Vagina (tissue), 2 donors: ENCODE data around the gene SHC3. TPM values are rescaled to one million over a fixed set of nuclear protein-coding genes. Genes with fewer than 3 reads are reported as not detected.

Experiments used
- DNase-seq, 2 donors: peaks; one replicate each; pipeline ENCODE4 v3.0.0-alpha.2; 2017; ENCODE audit errors: extremely low spot score in 2 of 2
- H3K27ac ChIP-seq: fragments of 200-600 bp; sonication (generic); one replicate; pipeline ENCODE4 v1.5.1; 2019
- H3K27me3 ChIP-seq: fragments of 200-600 bp; sonication (generic); one replicate; pipeline ENCODE4 v1.5.1; 2019
- H3K36me3 ChIP-seq, 2 donors: fragments of 200-600 bp; sonication (generic); one replicate each; pipeline ENCODE4 v1.5.1; 2017 to 2019
- H3K4me1 ChIP-seq: fragments of 200-600 bp; sonication (generic); one replicate; pipeline ENCODE4 v1.5.1; 2019
- H3K4me3 ChIP-seq, 2 donors: fragments of 200-600 bp; sonication (generic); 1 replicate in 1 of 2; 2 replicates in 1 of 2; pipeline ENCODE4 v1.5.1; 2016 to 2019
- H3K9me3 ChIP-seq: fragments of 200-600 bp; sonication (generic); one replicate; pipeline ENCODE4 v1.5.1; 2019
- POLR2A ChIP-seq, 2 donors: fragments of 450-650 bp; IDR thresholded peaks; one replicate each; pipeline ENCODE4 v1.6.1; 2017; ENCODE audit warnings: antibody characterized with exemption in 2 of 2, mild to moderate bottlenecking in 2 of 2, moderate library complexity in 2 of 2
- POLR2AphosphoS5 ChIP-seq, 2 donors: sonication (generic); formaldehyde crosslinking; IDR thresholded peaks; one replicate each; pipeline ENCODE4 v1.9.0; 2017; ENCODE audit warnings: antibody characterized with exemption in 2 of 2, mild to moderate bottlenecking in 2 of 2, low read depth in 1 of 2; ENCODE audit not compliant: insufficient read depth in 1 of 2
- intact Hi-C: fragments of 100-400 bp; cut with DNase I; formaldehyde crosslinking; loops from one replicate; pipeline ENCODE4 v1.15.1; 2023
- total RNA-seq: library from RNA; depleted of rRNA; stranded (reverse); fragments of >200 nt; gene quantifications from one replicate; pipeline ENCODE4 v1.2.3, GENCODE V29; 2016
- TF ChIP-seq, protein P1 (sequence below), 3 experiments: fragments of 450-650 bp in 2 of 3; fragments of 200-600 bp in 1 of 3; sonication (generic) in 1 of 3; IDR thresholded peaks; one replicate each; pipeline ENCODE4 v1.5.1; 2017 to 2019; ENCODE audit warnings: antibody characterized with exemption in 3 of 3, mild to moderate bottlenecking in 2 of 3, moderate library complexity in 2 of 3

SHC3 gene
- total RNA-seq, 1 donor from 2014 or later: 6.1 TPM

DNA sequence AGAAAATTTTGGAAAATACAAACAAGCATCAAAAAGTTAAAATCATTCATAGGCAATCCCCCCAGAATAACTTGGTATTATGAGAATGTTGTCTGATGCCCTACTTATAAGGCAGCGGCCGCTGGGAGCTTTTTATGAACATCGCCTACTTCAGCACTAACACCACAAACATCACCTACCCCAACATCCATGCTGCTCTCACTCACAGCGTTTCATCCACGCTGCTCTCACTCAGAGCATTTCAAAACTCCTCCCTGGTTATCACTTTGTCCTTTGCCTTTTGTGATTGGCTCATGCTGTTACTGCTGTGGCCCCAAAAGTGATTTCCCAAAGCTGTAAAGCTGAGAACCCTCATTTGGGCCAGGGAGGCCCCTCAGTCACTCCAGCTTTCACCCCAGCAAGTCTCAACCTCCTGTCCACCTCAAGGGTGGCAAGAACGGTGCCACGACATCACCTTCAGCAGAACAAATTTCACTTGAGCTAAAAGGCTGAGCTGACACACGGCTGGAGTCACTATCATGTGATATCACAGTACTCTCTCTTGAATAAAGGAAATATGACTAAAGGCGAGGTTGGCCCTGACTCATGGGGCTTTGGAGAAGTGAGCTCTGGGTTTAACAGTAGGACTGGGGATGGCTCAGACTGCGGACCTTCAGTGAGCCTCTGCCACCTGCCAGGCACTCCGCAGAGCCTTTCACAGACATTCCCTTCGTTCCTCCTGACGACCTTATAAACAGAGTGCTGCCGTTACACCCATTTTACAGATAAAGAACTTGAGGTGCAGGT lies 25.2 kb downstream of the SHC3 start:
- Histone ChIP-seq H3K36me3 (no peaks in the 10 kb centered on the region), H3K27me3 (no peaks in the 10 kb centered on the region), H3K4me1 (peaks cover 17% of the 10 kb centered on the region), H3K27ac (no peak overlapping the region), H3K4me3 (no peak overlapping the region), H3K9me3 (no peaks in the 10 kb centered on the region)
- DNase-seq: no peak
- intact Hi-C loops: no loop called here
- TF ChIP-seq, protein P1, sequence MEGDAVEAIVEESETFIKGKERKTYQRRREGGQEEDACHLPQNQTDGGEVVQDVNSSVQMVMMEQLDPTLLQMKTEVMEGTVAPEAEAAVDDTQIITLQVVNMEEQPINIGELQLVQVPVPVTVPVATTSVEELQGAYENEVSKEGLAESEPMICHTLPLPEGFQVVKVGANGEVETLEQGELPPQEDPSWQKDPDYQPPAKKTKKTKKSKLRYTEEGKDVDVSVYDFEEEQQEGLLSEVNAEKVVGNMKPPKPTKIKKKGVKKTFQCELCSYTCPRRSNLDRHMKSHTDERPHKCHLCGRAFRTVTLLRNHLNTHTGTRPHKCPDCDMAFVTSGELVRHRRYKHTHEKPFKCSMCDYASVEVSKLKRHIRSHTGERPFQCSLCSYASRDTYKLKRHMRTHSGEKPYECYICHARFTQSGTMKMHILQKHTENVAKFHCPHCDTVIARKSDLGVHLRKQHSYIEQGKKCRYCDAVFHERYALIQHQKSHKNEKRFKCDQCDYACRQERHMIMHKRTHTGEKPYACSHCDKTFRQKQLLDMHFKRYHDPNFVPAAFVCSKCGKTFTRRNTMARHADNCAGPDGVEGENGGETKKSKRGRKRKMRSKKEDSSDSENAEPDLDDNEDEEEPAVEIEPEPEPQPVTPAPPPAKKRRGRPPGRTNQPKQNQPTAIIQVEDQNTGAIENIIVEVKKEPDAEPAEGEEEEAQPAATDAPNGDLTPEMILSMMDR (IDR thresholded peaks at IDR 0.05): no peak
- TF ChIP-seq POLR2AphosphoS5 (IDR thresholded peaks at IDR 0.05; ENCODE audit: insufficient read depth in 1 of 2, low read depth in 1 of 2): no peak
- TF ChIP-seq POLR2A (IDR thresholded peaks at IDR 0.05): no peak

DNA sequence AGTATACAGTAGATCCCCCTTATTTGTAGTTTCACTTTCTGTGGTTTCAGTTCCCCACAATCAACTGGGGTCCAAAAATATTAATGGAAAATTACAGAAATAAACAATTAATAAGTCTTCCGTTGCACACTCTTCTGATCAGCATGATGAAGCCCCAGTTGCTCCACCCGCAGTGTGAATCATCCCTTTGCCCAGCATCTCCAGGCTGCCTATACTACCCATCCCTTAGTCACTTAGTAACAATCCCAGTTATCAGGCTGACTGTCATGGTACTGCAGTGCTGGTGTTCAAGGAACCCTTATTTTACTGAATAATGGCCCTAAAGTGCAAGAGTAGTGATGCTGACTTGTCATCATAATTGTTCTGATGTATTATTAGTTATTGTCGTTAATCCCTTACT lies 28.9 kb downstream of the SHC3 start:
- TF ChIP-seq POLR2AphosphoS5 (IDR thresholded peaks at IDR 0.05; ENCODE audit: insufficient read depth in 1 of 2, low read depth in 1 of 2) (no peak), POLR2A (IDR thresholded peaks at IDR 0.05) (no peak)
- TF ChIP-seq, protein P1 (IDR thresholded peaks at IDR 0.05): no peak
- Histone ChIP-seq H3K9me3 (no peaks in the 10 kb centered on the region), H3K4me1 (peaks cover 11% of the 10 kb centered on the region), H3K36me3 (no peaks in the 10 kb centered on the region), H3K27me3 (no peaks in the 10 kb centered on the region), H3K27ac (no peak overlapping the region), H3K4me3 (no peak overlapping the region)
- intact Hi-C loops: no loop called here
- peak in 1 of 2 donors; percentile 5 for DNase-seq

DNA sequence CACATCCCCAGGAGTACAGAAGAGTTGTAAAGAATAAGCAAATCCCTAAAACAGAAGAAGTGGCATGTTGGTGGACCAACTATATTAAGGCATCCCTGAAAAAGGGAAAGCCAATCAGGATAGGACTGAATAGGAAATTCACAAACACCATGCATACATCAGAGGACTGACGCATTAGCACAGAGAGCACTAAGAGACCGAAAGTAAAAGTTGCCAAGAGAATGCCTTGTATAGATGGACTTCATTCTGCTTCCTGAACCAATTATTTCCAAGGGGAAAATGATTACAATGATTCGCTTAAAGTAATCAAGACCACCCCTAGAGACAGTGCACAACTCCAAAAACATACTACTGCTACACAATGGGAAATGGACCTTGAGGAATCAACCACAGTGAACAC lies 33.5 kb downstream of the SHC3 start:
- H3K9me3 ChIP-seq: no peaks in the 10 kb centered on the region
- TF ChIP-seq, protein P1 (IDR thresholded peaks at IDR 0.05): no peak
- TF ChIP-seq POLR2A (IDR thresholded peaks at IDR 0.05) (no peak), POLR2AphosphoS5 (IDR thresholded peaks at IDR 0.05; ENCODE audit: insufficient read depth in 1 of 2, low read depth in 1 of 2) (no peak)
- no peaks in the 10 kb centered on the region for H3K36me3 ChIP-seq
- H3K27me3 ChIP-seq: no peaks in the 10 kb centered on the region
- H3K27ac ChIP-seq: no peak overlapping the region
- intact Hi-C loops: no loop called here
- H3K4me3 ChIP-seq: no peak overlapping the region
- no peak for DNase-seq
- peaks cover 7% of the 10 kb centered on the region for H3K4me1 ChIP-seq

- H3K36me3 ChIP-seq: no peaks in the 10 kb centered on the region
- no peaks in the 10 kb centered on the region for H3K9me3 ChIP-seq
- DNase-seq: no peak
- peaks cover 10% of the 10 kb centered on the region for H3K4me1 ChIP-seq
- TF ChIP-seq POLR2A (IDR thresholded peaks at IDR 0.05) (no peak), POLR2AphosphoS5 (IDR thresholded peaks at IDR 0.05; ENCODE audit: insufficient read depth in 1 of 2, low read depth in 1 of 2) (no peak)
- TF ChIP-seq, protein P1 (IDR thresholded peaks at IDR 0.05): no peak
- H3K4me3 ChIP-seq: no peak overlapping the region
- no peak overlapping the region for H3K27ac ChIP-seq
- intact Hi-C loops: no loop called here
- H3K27me3 ChIP-seq: no peaks in the 10 kb centered on the region
These were observed 34.4 kb downstream of the SHC3 start for GRCh38 chr9:89144238-89144637.

- no peak for DNase-seq
- Histone ChIP-seq H3K4me3 (no peak overlapping the region), H3K9me3 (no peaks in the 10 kb centered on the region), H3K4me1 (peaks cover 19% of the 10 kb centered on the region), H3K27me3 (no peaks in the 10 kb centered on the region), H3K27ac (no peak overlapping the region), H3K36me3 (no peaks in the 10 kb centered on the region)
- intact Hi-C loops: no loop called here
- TF ChIP-seq POLR2AphosphoS5 (IDR thresholded peaks at IDR 0.05; ENCODE audit: insufficient read depth in 1 of 2, low read depth in 1 of 2) (no peak), POLR2A (IDR thresholded peaks at IDR 0.05) (no peak)
- TF ChIP-seq, protein P1 (IDR thresholded peaks at IDR 0.05): no peak
These were observed 35.4 kb downstream of the SHC3 start for GRCh38 chr9:89143266-89143665.
